GM12801 (cell line): Measurements from ENCODE around the gene PPP4R2.

ENCODE experiments used
- TF ChIP-seq, protein P1 (sequence below): IDR thresholded peaks from one replicate; pipeline ENCODE4 v1.5.1; 2011; ENCODE audit warnings: control low read depth; ENCODE audit not compliant: insufficient read length; ENCODE audit errors: extremely low read depth

PPP4R2 gene

GRCh38 chr3:72996121-72996472 lies 514 bp upstream of the PPP4R2 start:
- TF ChIP-seq, protein P1, sequence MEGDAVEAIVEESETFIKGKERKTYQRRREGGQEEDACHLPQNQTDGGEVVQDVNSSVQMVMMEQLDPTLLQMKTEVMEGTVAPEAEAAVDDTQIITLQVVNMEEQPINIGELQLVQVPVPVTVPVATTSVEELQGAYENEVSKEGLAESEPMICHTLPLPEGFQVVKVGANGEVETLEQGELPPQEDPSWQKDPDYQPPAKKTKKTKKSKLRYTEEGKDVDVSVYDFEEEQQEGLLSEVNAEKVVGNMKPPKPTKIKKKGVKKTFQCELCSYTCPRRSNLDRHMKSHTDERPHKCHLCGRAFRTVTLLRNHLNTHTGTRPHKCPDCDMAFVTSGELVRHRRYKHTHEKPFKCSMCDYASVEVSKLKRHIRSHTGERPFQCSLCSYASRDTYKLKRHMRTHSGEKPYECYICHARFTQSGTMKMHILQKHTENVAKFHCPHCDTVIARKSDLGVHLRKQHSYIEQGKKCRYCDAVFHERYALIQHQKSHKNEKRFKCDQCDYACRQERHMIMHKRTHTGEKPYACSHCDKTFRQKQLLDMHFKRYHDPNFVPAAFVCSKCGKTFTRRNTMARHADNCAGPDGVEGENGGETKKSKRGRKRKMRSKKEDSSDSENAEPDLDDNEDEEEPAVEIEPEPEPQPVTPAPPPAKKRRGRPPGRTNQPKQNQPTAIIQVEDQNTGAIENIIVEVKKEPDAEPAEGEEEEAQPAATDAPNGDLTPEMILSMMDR, result no peak

DNA sequence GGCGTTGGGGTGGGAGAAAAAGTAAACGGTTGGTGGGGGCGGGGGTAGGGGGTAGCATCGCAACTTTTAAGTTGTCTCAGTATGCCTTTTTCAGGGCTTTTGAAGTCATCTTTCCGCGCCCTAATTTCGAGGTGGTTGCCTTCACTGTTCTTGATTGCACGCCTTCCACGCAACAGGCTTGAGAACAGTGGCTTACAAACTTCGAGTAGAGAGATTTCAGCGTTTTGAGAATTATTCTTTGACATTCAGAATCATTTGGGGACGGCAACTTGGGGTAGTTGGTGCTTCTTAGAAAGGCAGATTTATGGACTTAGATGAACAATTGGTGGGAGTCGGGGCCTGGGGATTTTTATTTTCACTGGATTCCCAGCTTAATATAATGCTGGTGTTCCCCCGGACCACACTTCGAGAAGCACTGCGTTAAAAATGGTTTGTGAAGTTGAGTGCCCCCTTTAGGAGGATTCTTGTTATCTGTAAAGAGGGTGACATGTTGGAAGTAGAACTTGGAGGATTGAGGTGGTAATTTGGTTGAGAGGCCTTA lies 880 bp downstream of the PPP4R2 start:
- TF ChIP-seq, protein P1, result no peak

GRCh38 chr3:72998466-72998865 lies 1.9 kb downstream of the PPP4R2 start:
- TF ChIP-seq, protein P1, result no peak

- TF ChIP-seq, protein P1, result no peak
Observed at GRCh38 chr3:72999951-73000350, 3.3 kb downstream of the PPP4R2 start.

- TF ChIP-seq, protein P1, result no peak
Observed at GRCh38 chr3:73004316-73004715, 7.7 kb downstream of the PPP4R2 start.

DNA sequence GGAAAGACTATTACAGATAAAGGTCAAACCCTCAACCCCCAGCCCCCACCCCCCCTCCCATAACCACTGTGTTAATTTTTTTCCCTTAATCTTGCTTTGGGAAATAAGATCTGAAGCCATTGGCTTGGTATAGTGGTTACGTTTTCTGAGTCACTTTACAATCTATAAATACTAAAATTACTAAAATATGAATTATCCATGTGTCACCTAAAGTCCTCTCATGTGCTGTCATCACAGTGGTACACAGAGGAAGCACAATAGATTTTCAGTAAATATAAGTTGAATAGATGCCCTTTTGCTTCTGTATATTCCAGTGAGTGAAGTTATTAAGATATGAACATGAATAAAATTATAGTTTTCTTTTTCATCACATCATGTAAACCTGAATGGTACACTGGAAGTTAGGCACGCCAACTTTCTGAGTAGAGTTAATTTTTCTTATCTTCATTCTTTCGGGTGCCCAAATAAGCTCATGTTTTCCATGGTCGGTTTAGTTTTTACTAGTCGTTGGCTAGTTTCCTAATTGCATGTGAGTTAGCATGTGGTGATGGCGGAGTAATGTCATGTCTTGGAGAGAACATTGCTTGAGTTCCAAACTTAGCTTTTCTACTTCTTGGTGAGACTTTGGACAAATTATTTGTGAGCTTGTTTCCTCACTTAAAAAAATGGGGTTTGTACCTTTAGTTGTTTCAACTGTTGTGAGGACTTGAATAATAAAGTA lies 11.5 kb downstream of the PPP4R2 start:
- TF ChIP-seq, protein P1, result no peak

- TF ChIP-seq, protein P1, result no peak
Observed at GRCh38 chr3:73009008-73009407, 12.4 kb downstream of the PPP4R2 start.
